Measurements from ENCODE around the gene TBC1D4. TPM values are rescaled to one million over a fixed set of nuclear protein-coding genes. Genes with fewer than 3 reads are reported as not detected.
A peak's percentile ranks its signal among the peaks of the same experiment; 100 is the strongest.

The TBC1D4 gene
- total RNA-seq, 6 experiments from 2014 or later = 7.7 to 18.6 (median 10.3) TPM

- Histone ChIP-seq H3K4me1 (peaks cover 0 to 8% (median 6%) of the 10 kb centered on the region in 4 donors), H3K27ac (no peak overlapping the region), H3K9me3 (no peaks in the 10 kb centered on the region), H3K4me3 (no peak overlapping the region), H3K36me3 (no peaks in the 10 kb centered on the region), H3K27me3 (no peaks in the 10 kb centered on the region)
- TF ChIP-seq POLR2A (IDR thresholded peaks at IDR 0.05) = no peak
- no peak for TF ChIP-seq CTCF (IDR thresholded peaks at IDR 0.05)
- DNase-seq (no peak), ATAC-seq (no peak)
- intact Hi-C loops (cut with DNase I) = no loop called here
These were observed 20.7 kb downstream of the TBC1D4 start for GRCh38 chr13:75461314-75461713.

GRCh38 chr13:75460644-75461043, 21.3 kb downstream of the TBC1D4 start:
- H3K36me3 ChIP-seq = no peaks in the 10 kb centered on the region
- no peak overlapping the region for H3K4me3 ChIP-seq
- DNase-seq (no peak), ATAC-seq (no peak)
- 74% methylated on average over 5 of the region's 5 CpGs for WGBS (ENCODE audit: insufficient coverage, low coverage, low lambda C conversion rate, missing lambda C conversion rate)
- no peak for TF ChIP-seq CTCF (IDR thresholded peaks at IDR 0.05)
- no peak for TF ChIP-seq POLR2A (IDR thresholded peaks at IDR 0.05)
- intact Hi-C loops (cut with DNase I) = no loop called here
- no peak overlapping the region for H3K27ac ChIP-seq
- no peaks in the 10 kb centered on the region for H3K9me3 ChIP-seq
- H3K4me1 ChIP-seq = peaks cover 0 to 8% (median 6%) of the 10 kb centered on the region in 4 donors
- H3K27me3 ChIP-seq = no peaks in the 10 kb centered on the region

GRCh38 chr13:75458696-75459422, 23.1 kb downstream of the TBC1D4 start:
- ATAC-seq (peak; percentile 84 to 91 (median 88)), DNase-seq (peak in 2 of 3 donors; percentile 31 to 57)
- 23% methylated on average over 6 of the region's 6 CpGs for WGBS (ENCODE audit: insufficient coverage, low coverage, low lambda C conversion rate, missing lambda C conversion rate)
- Histone ChIP-seq H3K9me3 (no peaks in the 10 kb centered on the region), H3K27me3 (no peaks in the 10 kb centered on the region), H3K27ac (peak overlapping the region; percentile 46 to 71 (median 57)), H3K4me1 (peaks cover 0 to 8% (median 6%) of the 10 kb centered on the region in 4 donors), H3K4me3 (no peak overlapping the region), H3K36me3 (no peaks in the 10 kb centered on the region)
- TF ChIP-seq POLR2A (IDR thresholded peaks at IDR 0.05) = peak; percentile 60
- TF ChIP-seq CTCF (IDR thresholded peaks at IDR 0.05) = no peak
- intact Hi-C loops (cut with DNase I) = no loop called here

- intact Hi-C loops (cut with DNase I) = no loop called here
- TF ChIP-seq POLR2A (IDR thresholded peaks at IDR 0.05) (no peak), CTCF (IDR thresholded peaks at IDR 0.05) (no peak)
- no peak for ATAC-seq
- no peak for DNase-seq
- Histone ChIP-seq H3K9me3 (no peaks in the 10 kb centered on the region), H3K36me3 (no peaks in the 10 kb centered on the region), H3K27ac (no peak overlapping the region), H3K4me1 (peaks cover 3 to 13% (median 7%) of the 10 kb centered on the region in 4 donors), H3K4me3 (no peak overlapping the region), H3K27me3 (no peaks in the 10 kb centered on the region)
These were observed 26.0 kb downstream of the TBC1D4 start for GRCh38 chr13:75455962-75456361.

Measured in right lobe of liver (tissue), 6 donors.